ENCODE data around the gene WDR12.

DNA sequence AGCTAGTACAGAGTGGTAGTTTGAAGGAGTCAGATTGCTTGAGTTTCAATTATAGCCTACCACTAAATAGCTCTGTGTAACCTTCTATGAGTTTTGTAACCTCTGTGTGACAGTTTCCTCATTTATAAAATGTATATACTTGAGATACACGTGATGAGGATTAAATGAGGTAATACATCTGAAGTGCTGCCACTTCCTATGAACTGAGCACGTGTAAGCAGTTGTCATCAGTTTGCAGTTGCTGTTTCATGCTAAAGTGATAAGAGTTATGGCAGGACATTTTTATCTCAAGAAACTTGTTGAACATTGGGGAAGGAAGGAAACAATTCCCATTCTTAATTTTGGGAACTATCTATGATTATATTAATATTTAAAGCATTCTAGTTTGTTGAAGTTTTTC, 39.1 kb upstream of the WDR12 start:
- TF ChIP-seq TAF1 (IDR thresholded peaks at IDR 0.05; ENCODE audit: low read depth) (no peak), YY1 (IDR thresholded peaks at IDR 0.05; ENCODE audit: low read depth) (no peak), CEBPB (IDR thresholded peaks at IDR 0.05) (no peak)

All from Ishikawa (cell line).